ENCODE measurements around the gene OSMR. TPM values are rescaled to one million over a fixed set of nuclear protein-coding genes. Genes with fewer than 3 reads are reported as not detected.

The OSMR gene
- total and polyA plus RNA-seq, 2 experiments from 2014 or later, result 37.3 to 52.5 TPM

DNA sequence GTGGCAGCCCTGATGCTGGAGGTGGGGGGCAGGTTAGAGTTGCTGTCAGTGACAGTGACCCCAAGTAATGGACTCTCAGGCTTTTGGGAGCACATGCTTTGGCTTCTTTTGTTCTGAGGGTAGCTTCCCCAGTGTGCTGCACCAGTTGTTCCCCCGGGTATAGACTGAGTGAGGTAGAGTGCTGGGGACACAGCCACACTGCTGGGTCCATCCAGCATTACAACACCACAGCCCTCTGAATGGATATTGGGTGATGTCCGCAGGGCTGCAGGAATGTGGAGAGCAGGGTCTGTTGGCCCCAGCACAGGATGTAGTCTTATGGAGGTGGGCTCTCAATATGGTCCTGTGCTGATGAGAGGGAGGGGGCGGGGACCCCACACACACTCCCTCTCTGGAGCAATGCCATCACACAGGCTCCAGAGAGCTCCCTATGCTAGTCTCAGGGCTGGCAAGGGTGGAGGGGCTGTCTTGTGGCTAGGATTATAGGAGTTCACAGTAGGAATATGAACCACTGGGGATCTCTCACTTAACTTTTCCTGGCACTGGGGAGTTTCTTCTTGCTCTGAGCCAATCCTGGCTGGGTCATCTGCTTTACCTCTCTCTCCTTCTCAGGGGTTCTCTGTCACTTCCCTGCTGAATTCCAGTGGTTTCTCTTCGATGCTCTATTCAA is 20.7 kb downstream of the OSMR start:
- Histone ChIP-seq H3K9me3 (ENCODE audit: low read depth) (no peaks in the 10 kb centered on the region), H3K79me2 (ENCODE audit: insufficient read depth) (peaks cover 90% of the 10 kb centered on the region), H3K9ac (no peak overlapping the region), H3K4me3 (no peak overlapping the region), H3K9me2 (ENCODE audit: insufficient read depth) (no peaks in the 10 kb centered on the region), H3K4me1 (ENCODE audit: insufficient read depth) (peaks cover 24% of the 10 kb centered on the region), H3K4me2 (ENCODE audit: unreplicated experiment) (no peak overlapping the region), H3K27me3 (replicated peaks; ENCODE audit: insufficient read depth) (no peaks in the 10 kb centered on the region), H2AFZ (no peak overlapping the region), H3K27ac (no peak overlapping the region), H3F3A (ENCODE audit: insufficient read depth) (peaks cover 28% of the 10 kb centered on the region), H3K36me3 (ENCODE audit: low read depth) (peaks cover 13% of the 10 kb centered on the region), H4K20me1 (ENCODE audit: insufficient read depth) (peaks cover 4% of the 10 kb centered on the region; the same call in 1 of the 2 replicates)
- DNase-seq, result no peak
- no peak for TF ChIP-seq EZH2phosphoT487 (IDR thresholded peaks at IDR 0.05; ENCODE audit: insufficient read depth, low read depth)
- no peak for TF ChIP-seq EZH2 (IDR thresholded peaks at IDR 0.05; ENCODE audit: insufficient read depth, poor library complexity, severe bottlenecking)
- WGBS, 2 experiments (ENCODE audit: low coverage in 1 of 2, low lambda C conversion rate in 2 of 2, missing lambda C conversion rate in 2 of 2), result 93 to 98% methylated on average over 4 of the region's 4 CpGs
- in situ Hi-C loops (cut with MboI), result no loop called here

DNA sequence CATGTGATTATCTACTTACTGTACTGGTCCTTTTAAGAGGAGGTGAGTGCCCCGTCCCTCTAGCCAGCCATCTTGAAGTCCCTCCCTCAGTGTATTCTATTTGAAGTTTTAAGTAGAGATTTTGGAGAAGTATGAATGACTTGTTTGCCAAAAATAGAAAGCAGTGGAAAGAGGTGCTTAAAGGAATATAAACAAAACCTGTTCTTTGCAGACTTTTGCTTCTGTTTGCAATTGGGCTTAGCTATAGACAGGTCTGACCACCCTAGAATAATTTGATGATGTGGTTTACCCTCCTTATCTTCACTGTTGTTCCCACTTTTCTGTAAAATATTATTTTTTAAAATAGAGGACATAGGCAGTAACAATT is 21.2 kb downstream of the OSMR start:
- Histone ChIP-seq H2AFZ (no peak overlapping the region), H3K27me3 (replicated peaks; ENCODE audit: insufficient read depth) (no peaks in the 10 kb centered on the region), H3K9me3 (ENCODE audit: low read depth) (no peaks in the 10 kb centered on the region), H4K20me1 (ENCODE audit: insufficient read depth) (peaks cover 4% of the 10 kb centered on the region; the same call in 1 of the 2 replicates), H3K36me3 (ENCODE audit: low read depth) (peaks cover 13% of the 10 kb centered on the region), H3K9me2 (ENCODE audit: insufficient read depth) (no peaks in the 10 kb centered on the region), H3K4me1 (ENCODE audit: insufficient read depth) (peaks cover 30% of the 10 kb centered on the region), H3K4me2 (ENCODE audit: unreplicated experiment) (peak overlapping the region; percentile 16), H3K79me2 (ENCODE audit: insufficient read depth) (peaks cover 90% of the 10 kb centered on the region), H3F3A (ENCODE audit: insufficient read depth) (peaks cover 33% of the 10 kb centered on the region), H3K9ac (no peak overlapping the region), H3K27ac (no peak overlapping the region), H3K4me3 (no peak overlapping the region)
- in situ Hi-C loops (cut with MboI), result no loop called here
- no peak for DNase-seq
- WGBS, 2 experiments (ENCODE audit: low coverage in 1 of 2, low lambda C conversion rate in 2 of 2, missing lambda C conversion rate in 2 of 2), result 93 to 100% methylated on average over 1 of the region's 1 CpG
- TF ChIP-seq EZH2 (IDR thresholded peaks at IDR 0.05; ENCODE audit: insufficient read depth, poor library complexity, severe bottlenecking) (no peak), EZH2phosphoT487 (IDR thresholded peaks at IDR 0.05; ENCODE audit: insufficient read depth, low read depth) (no peak)

DNA sequence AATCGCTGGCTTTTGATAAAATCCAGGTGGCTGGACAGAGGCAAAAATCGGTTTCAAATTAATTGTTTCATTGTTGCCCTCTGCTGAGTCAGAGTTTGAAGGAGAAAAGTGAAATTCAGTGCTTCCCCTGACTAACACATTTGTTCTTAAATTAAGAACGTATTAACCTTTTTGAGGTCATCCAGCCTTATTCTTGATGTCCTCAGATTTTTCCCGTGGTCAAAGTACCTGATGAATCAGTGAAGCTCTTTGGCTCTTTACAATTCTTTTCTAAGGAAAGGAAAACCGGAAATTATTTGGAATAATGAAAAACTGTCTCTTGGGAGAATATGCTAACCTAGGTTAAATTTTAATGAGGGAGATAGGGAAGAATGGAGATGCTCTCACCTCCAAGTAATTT is 21.6 kb downstream of the OSMR start:
- WGBS, 2 experiments (ENCODE audit: low coverage in 1 of 2, low lambda C conversion rate in 2 of 2, missing lambda C conversion rate in 2 of 2), result 26 to 36% methylated on average over 5 of the region's 5 CpGs
- peak; percentile 60 for DNase-seq
- no peak overlapping the region for H3K27ac ChIP-seq
- H3K4me3 ChIP-seq, result no peak overlapping the region
- peaks cover 30% of the 10 kb centered on the region for H3K4me1 ChIP-seq (ENCODE audit: insufficient read depth)
- H3K9me2 ChIP-seq (ENCODE audit: insufficient read depth), result no peaks in the 10 kb centered on the region
- no peak overlapping the region for H3K9ac ChIP-seq
- peak overlapping the region; percentile 16 for H3K4me2 ChIP-seq (ENCODE audit: unreplicated experiment)
- peaks cover 88% of the 10 kb centered on the region for H3K79me2 ChIP-seq (ENCODE audit: insufficient read depth)
- no peak overlapping the region for H2AFZ ChIP-seq
- H3F3A ChIP-seq (ENCODE audit: insufficient read depth), result peaks cover 33% of the 10 kb centered on the region
- in situ Hi-C loops (cut with MboI), result no loop called here
- H3K27me3 ChIP-seq (replicated peaks; ENCODE audit: insufficient read depth), result no peaks in the 10 kb centered on the region
- no peaks in the 10 kb centered on the region for H3K9me3 ChIP-seq (ENCODE audit: low read depth)
- TF ChIP-seq EZH2phosphoT487 (IDR thresholded peaks at IDR 0.05; ENCODE audit: insufficient read depth, low read depth), result no peak
- no peak for TF ChIP-seq EZH2 (IDR thresholded peaks at IDR 0.05; ENCODE audit: insufficient read depth, poor library complexity, severe bottlenecking)
- H3K36me3 ChIP-seq (ENCODE audit: low read depth), result peaks cover 13% of the 10 kb centered on the region
- H4K20me1 ChIP-seq (ENCODE audit: insufficient read depth), result peaks cover 4% of the 10 kb centered on the region; the same call in 1 of the 2 replicates

DNA sequence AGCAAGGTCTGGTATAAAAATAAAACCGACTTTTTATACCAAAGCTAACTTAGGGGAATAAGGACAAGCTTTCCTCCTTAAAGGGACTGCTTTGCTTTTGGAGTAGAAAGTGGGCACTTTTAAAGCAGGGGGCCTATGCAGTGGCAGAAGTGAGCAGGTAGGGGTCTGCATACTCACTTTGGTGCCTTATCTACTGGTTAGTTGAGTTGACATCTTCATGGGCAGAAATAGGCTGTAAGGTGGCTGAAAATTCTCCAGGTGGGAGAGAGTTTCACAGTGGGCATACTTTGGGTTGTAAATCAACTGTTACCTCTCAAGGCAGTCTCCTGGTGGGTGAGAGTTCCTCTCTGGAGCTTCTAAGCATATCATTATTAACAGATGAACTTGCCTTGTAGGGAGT is 24.8 kb downstream of the OSMR start:
- Histone ChIP-seq H3K27ac (peak overlapping the region; percentile 86; the same call in 1 of the 2 replicates), H3K4me2 (ENCODE audit: unreplicated experiment) (no peak overlapping the region), H3K9me2 (ENCODE audit: insufficient read depth) (no peaks in the 10 kb centered on the region), H2AFZ (no peak overlapping the region), H3F3A (ENCODE audit: insufficient read depth) (peaks cover 53% of the 10 kb centered on the region), H3K36me3 (ENCODE audit: low read depth) (peaks cover 5% of the 10 kb centered on the region), H3K4me1 (ENCODE audit: insufficient read depth) (peaks cover 42% of the 10 kb centered on the region), H3K79me2 (ENCODE audit: insufficient read depth) (peaks cover 83% of the 10 kb centered on the region), H3K9me3 (ENCODE audit: low read depth) (no peaks in the 10 kb centered on the region), H3K27me3 (replicated peaks; ENCODE audit: insufficient read depth) (no peaks in the 10 kb centered on the region), H3K4me3 (no peak overlapping the region), H3K9ac (no peak overlapping the region), H4K20me1 (ENCODE audit: insufficient read depth) (no peaks in the 10 kb centered on the region)
- TF ChIP-seq EZH2phosphoT487 (IDR thresholded peaks at IDR 0.05; ENCODE audit: insufficient read depth, low read depth), result no peak
- no peak for TF ChIP-seq EZH2 (IDR thresholded peaks at IDR 0.05; ENCODE audit: insufficient read depth, poor library complexity, severe bottlenecking)
- no peak for DNase-seq
- 94 to 97% methylated on average over 1 of the region's 1 CpG for WGBS, 2 experiments (ENCODE audit: low coverage in 1 of 2, low lambda C conversion rate in 2 of 2, missing lambda C conversion rate in 2 of 2)
- in situ Hi-C loops (cut with MboI), result no loop called here

Data from GM23248 (cell line).